Measurements from ENCODE around the gene CRIM1.

The CRIM1 gene

GRCh38 chr2:36482576-36483214 lies 127.1 kb downstream of the CRIM1 start:
- no peaks in the 10 kb centered on the region for H3F3A ChIP-seq (ENCODE audit: low read depth)
- H2AFZ ChIP-seq (ENCODE audit: low read length) = no peak overlapping the region

GRCh38 chr2:36483290-36483689 lies 127.7 kb downstream of the CRIM1 start:
- Histone ChIP-seq H3K9me2 (replicated peaks; ENCODE audit: low read depth, low read length) (no peaks in the 10 kb centered on the region), H3K9ac (ENCODE audit: low read depth, low read length, poor library complexity, severe bottlenecking) (no peak overlapping the region), H2AFZ (ENCODE audit: low read length) (no peak overlapping the region), H4K20me1 (ENCODE audit: insufficient read depth, low read length, poor library complexity, severe bottlenecking) (no peaks in the 10 kb centered on the region), H3K4me3 (ENCODE audit: low read length, poor library complexity, severe bottlenecking) (no peak overlapping the region), H3K79me2 (ENCODE audit: insufficient read depth, low read length) (no peaks in the 10 kb centered on the region), H3F3A (ENCODE audit: low read depth) (no peaks in the 10 kb centered on the region), H3K9me3 (ENCODE audit: insufficient read depth, low read depth, low read length) (no peaks in the 10 kb centered on the region), H3K4me1 (ENCODE audit: insufficient read depth, low read length, poor library complexity, severe bottlenecking) (no peaks in the 10 kb centered on the region), H3K36me3 (ENCODE audit: insufficient read depth, low read length) (no peaks in the 10 kb centered on the region), H3K4me2 (ENCODE audit: low read depth, low read length, poor library complexity, severe bottlenecking) (no peak overlapping the region), H3K27me3 (ENCODE audit: insufficient read depth, low read length, poor library complexity, severe bottlenecking) (no peaks in the 10 kb centered on the region)
- TF ChIP-seq EZH2phosphoT487 (IDR thresholded peaks at IDR 0.05; ENCODE audit: borderline replicate concordance) (no peak), CTCF (conservative IDR thresholded peaks at IDR 0.05; ENCODE audit: low read length) (no peak)

More at GRCh38 chr2:36482576-36483214, 127.1 kb downstream of the CRIM1 start:
- H3K27me3 ChIP-seq (ENCODE audit: insufficient read depth, low read length, poor library complexity, severe bottlenecking) = no peaks in the 10 kb centered on the region
- TF ChIP-seq CTCF (conservative IDR thresholded peaks at IDR 0.05; ENCODE audit: low read length) (no peak), EZH2phosphoT487 (IDR thresholded peaks at IDR 0.05; ENCODE audit: borderline replicate concordance) (no peak)
- no peaks in the 10 kb centered on the region for H3K4me1 ChIP-seq (ENCODE audit: insufficient read depth, low read length, poor library complexity, severe bottlenecking)
- no peaks in the 10 kb centered on the region for H4K20me1 ChIP-seq (ENCODE audit: insufficient read depth, low read length, poor library complexity, severe bottlenecking)
- no peaks in the 10 kb centered on the region for H3K9me2 ChIP-seq (replicated peaks; ENCODE audit: low read depth, low read length)
- no peak overlapping the region for H3K4me3 ChIP-seq (ENCODE audit: low read length, poor library complexity, severe bottlenecking)
- H3K9me3 ChIP-seq (ENCODE audit: insufficient read depth, low read depth, low read length) = no peaks in the 10 kb centered on the region
- no peaks in the 10 kb centered on the region for H3K36me3 ChIP-seq (ENCODE audit: insufficient read depth, low read length)
- H3K79me2 ChIP-seq (ENCODE audit: insufficient read depth, low read length) = no peaks in the 10 kb centered on the region
- H3K4me2 ChIP-seq (ENCODE audit: low read depth, low read length, poor library complexity, severe bottlenecking) = no peak overlapping the region
- no peak overlapping the region for H3K9ac ChIP-seq (ENCODE audit: low read depth, low read length, poor library complexity, severe bottlenecking)

GRCh38 chr2:36484454-36484853 lies 128.9 kb downstream of the CRIM1 start:
- Histone ChIP-seq H3K79me2 (ENCODE audit: insufficient read depth, low read length) (no peaks in the 10 kb centered on the region), H3K9me3 (ENCODE audit: insufficient read depth, low read depth, low read length) (no peaks in the 10 kb centered on the region), H3K27me3 (ENCODE audit: insufficient read depth, low read length, poor library complexity, severe bottlenecking) (no peaks in the 10 kb centered on the region), H3K4me3 (ENCODE audit: low read length, poor library complexity, severe bottlenecking) (no peak overlapping the region), H2AFZ (ENCODE audit: low read length) (no peak overlapping the region), H3K4me1 (ENCODE audit: insufficient read depth, low read length, poor library complexity, severe bottlenecking) (no peaks in the 10 kb centered on the region), H4K20me1 (ENCODE audit: insufficient read depth, low read length, poor library complexity, severe bottlenecking) (no peaks in the 10 kb centered on the region), H3K4me2 (ENCODE audit: low read depth, low read length, poor library complexity, severe bottlenecking) (no peak overlapping the region), H3K9ac (ENCODE audit: low read depth, low read length, poor library complexity, severe bottlenecking) (no peak overlapping the region), H3K36me3 (ENCODE audit: insufficient read depth, low read length) (no peaks in the 10 kb centered on the region), H3K9me2 (replicated peaks; ENCODE audit: low read depth, low read length) (no peaks in the 10 kb centered on the region), H3F3A (ENCODE audit: low read depth) (no peaks in the 10 kb centered on the region)
- TF ChIP-seq EZH2phosphoT487 (IDR thresholded peaks at IDR 0.05; ENCODE audit: borderline replicate concordance) (no peak), CTCF (conservative IDR thresholded peaks at IDR 0.05; ENCODE audit: low read length) (no peak)

Data from Loucy (cell line).